H9 (cell line): ENCODE data around the gene NRXN3. TPM values are rescaled to one million over a fixed set of nuclear protein-coding genes. Genes with fewer than 3 reads are reported as not detected.

ENCODE experiments used
- DNase-seq: peaks from one replicate; pipeline ENCODE4 v3.0.0-alpha.2; 2017
- H2AFZ ChIP-seq: one replicate; pipeline ENCODE4 v1.6.1; 2013; ENCODE audit warnings: mild to moderate bottlenecking, low read length, control low read depth, moderate library complexity
- H2AK5ac ChIP-seq: 2 replicates; pipeline ENCODE4 v1.6.1; 2013; ENCODE audit warnings: low read length, control low read depth, mixed read lengths; ENCODE audit not compliant: insufficient read length
- H2BK120ac ChIP-seq: one replicate; pipeline ENCODE4 v1.6.1; 2013; ENCODE audit warnings: low read depth, mild to moderate bottlenecking, low read length, control low read depth, inconsistent platforms; ENCODE audit not compliant: poor library complexity, severe bottlenecking
- H2BK12ac ChIP-seq: 2 replicates; pipeline ENCODE4 v1.6.1; 2013; ENCODE audit warnings: low read length, control low read depth, mixed read lengths, low read depth; ENCODE audit not compliant: insufficient read length
- H2BK15ac ChIP-seq: 2 replicates; pipeline ENCODE4 v1.6.1; 2013; ENCODE audit warnings: low read depth, low read length, control low read depth
- H2BK20ac ChIP-seq: one replicate; pipeline ENCODE4 v1.6.1; 2013; ENCODE audit warnings: low read depth, mild to moderate bottlenecking, low read length, control low read depth, inconsistent platforms; ENCODE audit not compliant: poor library complexity, severe bottlenecking
- H2BK5ac ChIP-seq: 2 replicates; pipeline ENCODE4 v1.6.1; 2013; ENCODE audit warnings: low read length, control low read depth, mixed read lengths; ENCODE audit not compliant: insufficient read length
- H3K14ac ChIP-seq: 2 replicates; pipeline ENCODE4 v1.6.1; 2013; ENCODE audit warnings: low read length, control low read depth; ENCODE audit not compliant: insufficient read depth
- H3K18ac ChIP-seq: 2 replicates; pipeline ENCODE4 v1.6.1; 2013; ENCODE audit warnings: low read depth, mild to moderate bottlenecking, mixed read lengths, low read length, control low read depth; ENCODE audit not compliant: insufficient read length
- H3K23ac ChIP-seq: 2 replicates; pipeline ENCODE4 v1.6.1; 2013; ENCODE audit warnings: low read length, control low read depth, mixed read lengths, low read depth; ENCODE audit not compliant: insufficient read length
- H3K23me2 ChIP-seq: 2 replicates; pipeline ENCODE4 v1.6.1; 2013; ENCODE audit warnings: low read depth, mild to moderate bottlenecking, mixed read lengths, low read length, control low read depth; ENCODE audit not compliant: insufficient read length, poor library complexity, severe bottlenecking
- H3K27ac ChIP-seq: 2 replicates; pipeline ENCODE4 v1.5.1; 2013; ENCODE audit warnings: low read length, control low read depth, mixed read lengths, low read depth; ENCODE audit not compliant: insufficient read length
- H3K27me3 ChIP-seq: 2 replicates; pipeline ENCODE4 v1.6.1; 2013; ENCODE audit warnings: low read length, control low read depth, inconsistent platforms; ENCODE audit not compliant: insufficient read depth
- H3K4ac ChIP-seq: 2 replicates; pipeline ENCODE4 v1.6.1; 2013; ENCODE audit warnings: low read depth, mild to moderate bottlenecking, control low read depth, inconsistent platforms, low read length, moderate library complexity
- H3K4me1 ChIP-seq: 2 replicates; pipeline ENCODE4 v1.6.1; 2013; ENCODE audit warnings: low read length, control low read depth, inconsistent platforms; ENCODE audit not compliant: insufficient read depth
- H3K4me2 ChIP-seq: 2 replicates; pipeline ENCODE4 v1.6.1; 2013; ENCODE audit warnings: low read length, control low read depth, mixed read lengths; ENCODE audit not compliant: insufficient read length, insufficient read depth
- H3K56ac ChIP-seq: 2 replicates; pipeline ENCODE4 v1.6.1; 2013; ENCODE audit warnings: low read depth, mild to moderate bottlenecking, mixed read lengths, low read length, control low read depth; ENCODE audit not compliant: insufficient read length
- H3K79me1 ChIP-seq: 2 replicates; pipeline ENCODE4 v1.6.1; 2013; ENCODE audit warnings: low read depth, mild to moderate bottlenecking, moderate library complexity, low read length, control low read depth, inconsistent platforms; ENCODE audit not compliant: insufficient read depth, poor library complexity, severe bottlenecking
- H3K79me2 ChIP-seq: 2 replicates; pipeline ENCODE4 v1.6.1; 2013; ENCODE audit warnings: low read length, control low read depth, inconsistent platforms; ENCODE audit not compliant: insufficient read depth
- H3K9ac ChIP-seq: 2 replicates; pipeline ENCODE4 v1.6.1; 2013; ENCODE audit warnings: low read length, control low read depth, mixed read lengths; ENCODE audit not compliant: insufficient read length; ENCODE audit errors: extremely low read depth
- H3K9me3 ChIP-seq: one replicate; pipeline ENCODE4 v1.6.1; 2013; ENCODE audit warnings: low read depth, low read length, inconsistent platforms; ENCODE audit not compliant: control insufficient read depth
- H3T11ph ChIP-seq: one replicate; pipeline ENCODE4 v1.6.1; 2013; ENCODE audit warnings: mild to moderate bottlenecking, low read length, control low read depth, inconsistent platforms
- H4K20me1 ChIP-seq: one replicate; pipeline ENCODE4 v1.6.1; 2013; ENCODE audit not compliant: control insufficient read depth, insufficient read length, insufficient read depth
- H4K5ac ChIP-seq: 2 replicates; pipeline ENCODE4 v1.6.1; 2013; ENCODE audit warnings: low read depth, mild to moderate bottlenecking, mixed read lengths, low read length, control low read depth; ENCODE audit not compliant: insufficient read length
- H4K8ac ChIP-seq: replicated peaks from 2 replicates; pipeline ENCODE4 v1.6.1; 2013; ENCODE audit warnings: low read length, control low read depth, mixed read lengths, low read depth; ENCODE audit not compliant: insufficient read length
- H4K91ac ChIP-seq: 2 replicates; pipeline ENCODE4 v1.6.1; 2013; ENCODE audit warnings: low read depth, mild to moderate bottlenecking, moderate library complexity, mixed read lengths, low read length, control low read depth; ENCODE audit not compliant: insufficient read length
- H3K27ac Mint-ChIP-seq, 3 experiments: 2 replicates in 2 of 3; 3 replicates in 1 of 3; pipeline ENCODE4 v1.8.0; 2020 to 2021; ENCODE audit warnings: mixed read lengths in 3 of 3, mild to moderate bottlenecking in 1 of 3, moderate library complexity in 1 of 3
- H3K27me3 Mint-ChIP-seq: 2 replicates; pipeline ENCODE4 v1.8.0; 2021; ENCODE audit warnings: low read depth, mild to moderate bottlenecking, moderate library complexity, mixed read lengths
- H3K36me3 Mint-ChIP-seq, 3 experiments: 2 replicates in 2 of 3; 3 replicates in 1 of 3; pipeline ENCODE4 v1.8.0; 2020 to 2021; ENCODE audit warnings: low read depth in 3 of 3, mixed read lengths in 3 of 3; ENCODE audit not compliant: insufficient read depth in 1 of 3
- H3K4me1 Mint-ChIP-seq, 2 experiments: 2 replicates each; pipeline ENCODE4 v1.8.0; 2020; ENCODE audit warnings: mixed read lengths in 2 of 2
- H3K4me3 Mint-ChIP-seq, 2 experiments: 2 replicates in 1 of 2; 3 replicates in 1 of 2; pipeline ENCODE4 v1.8.0; 2020 to 2021; ENCODE audit warnings: mild to moderate bottlenecking in 2 of 2, mixed read lengths in 2 of 2, moderate library complexity in 1 of 2
- H3K9me3 Mint-ChIP-seq, 2 experiments: 2 replicates in 1 of 2; 3 replicates in 1 of 2; pipeline ENCODE4 v1.8.0; 2020; ENCODE audit warnings: mild to moderate bottlenecking in 2 of 2, mixed read lengths in 2 of 2, moderate library complexity in 1 of 2
- CTCF ChIP-seq: fragments of 200-600 bp; sonication (generic); conservative IDR thresholded peaks from 3 replicates; pipeline ENCODE4 v1.8.0; 2021; ENCODE audit warnings: antibody characterized with exemption, mild to moderate bottlenecking
- WGBS: extraction: QIAGEN DNeasy Blood & Tissue Kit; methylation state at CpG from one replicate; pipeline ENCODE4 v1.1.7; 2013; ENCODE audit warnings: missing lambda C conversion rate, low lambda C conversion rate, mixed read lengths; ENCODE audit not compliant: insufficient read length; ENCODE audit errors: extremely low coverage; 5-methylcytosine and 5-hydroxymethylcytosine counted together
- total RNA-seq: library from RNA; stranded (reverse); gene quantifications from 2 replicates; pipeline ENCODE4 v1.2.1, GENCODE V29; 2021

The NRXN3 gene
- total RNA-seq, 1 experiment from 2014 or later = 1.8 TPM

DNA sequence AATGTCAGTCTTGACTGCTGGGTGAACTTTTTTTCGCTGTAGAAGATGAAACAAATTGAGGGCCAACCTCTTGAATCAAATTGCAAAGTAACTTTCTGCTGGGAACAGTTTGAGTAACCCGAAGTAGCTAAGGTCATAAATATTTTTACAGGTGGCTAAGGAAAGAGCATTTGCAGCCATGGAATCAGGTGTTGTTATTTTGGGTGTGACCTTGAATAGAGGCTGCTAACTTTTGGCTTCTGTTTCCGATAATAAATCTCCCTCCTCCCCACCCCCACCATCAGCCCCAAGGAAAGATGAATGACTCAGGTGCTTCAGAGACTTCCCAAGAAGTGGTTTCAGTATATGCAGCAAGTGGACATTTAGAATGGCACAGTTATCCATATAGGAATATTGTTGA lies 1469.4 kb downstream of the NRXN3 start:
- Mint-ChIP-seq H3K4me3 (no peak overlapping the region), H3K27ac (no peak overlapping the region), H3K36me3 (no peaks in the 10 kb centered on the region), H3K27me3 (peaks cover 2% of the 10 kb centered on the region; the same call in 1 of the 2 replicates), H3K9me3 (no peaks in the 10 kb centered on the region; a peak in 1 of 5 replicates), H3K4me1 (no peaks in the 10 kb centered on the region)
- Histone ChIP-seq H3K23me2 (no peaks in the 10 kb centered on the region), H3K18ac (no peak overlapping the region), H3K27me3 (no peaks in the 10 kb centered on the region), H2AFZ (no peak overlapping the region), H3K79me2 (no peaks in the 10 kb centered on the region), H2BK5ac (no peak overlapping the region), H2BK20ac (no peak overlapping the region), H3K9me3 (no peaks in the 10 kb centered on the region), H2BK120ac (no peak overlapping the region), H3K4me2 (no peak overlapping the region), H3K4me1 (no peaks in the 10 kb centered on the region), H3K14ac (no peak overlapping the region), H3K23ac (no peak overlapping the region), H2BK15ac (no peak overlapping the region), H3K27ac (no peak overlapping the region), H3K4ac (no peak overlapping the region), H4K20me1 (no peaks in the 10 kb centered on the region), H4K8ac (no peak overlapping the region), H4K91ac (no peak overlapping the region), H3K56ac (no peak overlapping the region), H2AK5ac (no peak overlapping the region), H4K5ac (no peak overlapping the region), H3K9ac (no peak overlapping the region), H3T11ph (no peak overlapping the region), H2BK12ac (no peak overlapping the region), H3K79me1 (no peaks in the 10 kb centered on the region)
- no peak for DNase-seq
- WGBS = no CpG with 5 or more reads among the region's 3 CpGs
- no peak for TF ChIP-seq CTCF
